GM12801 (cell line): Measurements from ENCODE around the gene PUSL1.

Experiments
- CTCF ChIP-seq: IDR thresholded peaks from one replicate; pipeline ENCODE4 v1.5.1; 2011; ENCODE audit warnings: control low read depth; ENCODE audit not compliant: insufficient read length; ENCODE audit errors: extremely low read depth

The PUSL1 gene

GRCh38 chr1:1307923-1308755 is at the start of gene PUSL1, which contains the start of gene ACAP3:
Gene PUSL1 (plus strand): TSS chr1:1308597. CDS start chr1:1308644, 47 bp downstream.
Gene ACAP3 (minus strand): TSS chr1:1307930. CDS start chr1:1307815, 115 bp downstream.
- TF ChIP-seq CTCF: no peak

- no peak for TF ChIP-seq CTCF
These were observed 49.3 kb upstream of the PUSL1 start for GRCh38 chr1:1259119-1259488.

- TF ChIP-seq CTCF: no peak
These were observed 48.9 kb upstream of the PUSL1 start for GRCh38 chr1:1259540-1259939.

- no peak for TF ChIP-seq CTCF
These were observed 48.3 kb upstream of the PUSL1 start for GRCh38 chr1:1259951-1260600.

- no peak for TF ChIP-seq CTCF
These were observed 47.4 kb upstream of the PUSL1 start for GRCh38 chr1:1260843-1261560.

GRCh38 chr1:1262071-1262470 is 46.3 kb upstream of the PUSL1 start:
- TF ChIP-seq CTCF: no peak

- TF ChIP-seq CTCF: no peak
These were observed 45.6 kb upstream of the PUSL1 start for GRCh38 chr1:1262758-1263157.
